Islet of Langerhans (tissue), 1 donor: Measurements from ENCODE around the gene KCNJ6.

Source experiments
- FAIRE-seq: peaks from one replicate; lab custom pipeline; 2011; peaks lifted over from hg19 to GRCh38; lab: Jason Lieb, UNC

KCNJ6 gene

GRCh38 chr21:37865156-37865555, 51.1 kb downstream of the KCNJ6 start:
- FAIRE-seq: no peak

- no peak for FAIRE-seq
Observed at GRCh38 chr21:37863842-37864241, 52.4 kb downstream of the KCNJ6 start.

- peak; percentile 97 for FAIRE-seq
Observed at GRCh38 chr21:37862536-37862935, 53.7 kb downstream of the KCNJ6 start.

DNA sequence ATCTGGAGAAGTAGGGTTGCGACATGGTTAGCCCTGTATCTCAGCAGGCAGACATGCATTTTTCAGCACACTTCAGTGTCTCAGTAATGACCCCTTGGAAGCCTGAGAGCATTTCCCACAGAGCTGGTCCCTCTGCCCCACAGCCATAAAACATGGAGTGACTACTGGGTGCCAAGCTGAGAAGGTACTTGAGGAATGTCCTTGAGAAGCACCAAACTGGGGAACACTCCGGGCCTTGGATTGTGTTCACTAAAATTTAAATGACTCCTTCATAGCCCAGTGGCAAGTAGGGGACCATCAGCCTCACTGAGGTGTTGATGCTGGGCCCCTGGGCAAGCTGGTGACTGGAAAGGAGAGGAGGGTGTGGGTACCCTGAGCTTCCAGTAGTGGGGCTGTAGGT, 54.7 kb downstream of the KCNJ6 start:
- no peak for FAIRE-seq

DNA sequence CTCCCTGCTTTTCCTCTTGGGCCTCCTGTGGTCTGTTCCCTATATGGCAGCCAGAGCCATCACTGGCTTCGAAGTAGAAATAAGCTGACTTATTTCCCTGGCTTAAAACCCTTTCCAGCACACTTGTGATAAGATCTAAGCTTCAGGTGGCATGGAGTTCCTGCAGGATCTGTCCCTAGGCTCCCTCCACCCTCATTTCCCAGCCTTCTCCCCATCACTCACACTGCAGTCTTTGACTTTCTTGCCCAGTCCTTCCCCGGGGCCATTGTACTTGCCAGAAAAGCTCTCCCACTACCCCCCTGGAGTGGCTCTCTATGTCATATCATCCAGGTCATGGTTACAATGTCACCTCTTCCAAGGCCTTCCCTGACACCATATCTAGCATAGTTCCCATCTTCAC, 55.8 kb downstream of the KCNJ6 start:
- no peak for FAIRE-seq

GRCh38 chr21:37855647-37856625, 60.3 kb downstream of the KCNJ6 start:
- no peak for FAIRE-seq

GRCh38 chr21:37855271-37855646, 61.0 kb downstream of the KCNJ6 start:
- no peak for FAIRE-seq

GRCh38 chr21:37849506-37850102, 66.7 kb downstream of the KCNJ6 start:
- FAIRE-seq: no peak

DNA sequence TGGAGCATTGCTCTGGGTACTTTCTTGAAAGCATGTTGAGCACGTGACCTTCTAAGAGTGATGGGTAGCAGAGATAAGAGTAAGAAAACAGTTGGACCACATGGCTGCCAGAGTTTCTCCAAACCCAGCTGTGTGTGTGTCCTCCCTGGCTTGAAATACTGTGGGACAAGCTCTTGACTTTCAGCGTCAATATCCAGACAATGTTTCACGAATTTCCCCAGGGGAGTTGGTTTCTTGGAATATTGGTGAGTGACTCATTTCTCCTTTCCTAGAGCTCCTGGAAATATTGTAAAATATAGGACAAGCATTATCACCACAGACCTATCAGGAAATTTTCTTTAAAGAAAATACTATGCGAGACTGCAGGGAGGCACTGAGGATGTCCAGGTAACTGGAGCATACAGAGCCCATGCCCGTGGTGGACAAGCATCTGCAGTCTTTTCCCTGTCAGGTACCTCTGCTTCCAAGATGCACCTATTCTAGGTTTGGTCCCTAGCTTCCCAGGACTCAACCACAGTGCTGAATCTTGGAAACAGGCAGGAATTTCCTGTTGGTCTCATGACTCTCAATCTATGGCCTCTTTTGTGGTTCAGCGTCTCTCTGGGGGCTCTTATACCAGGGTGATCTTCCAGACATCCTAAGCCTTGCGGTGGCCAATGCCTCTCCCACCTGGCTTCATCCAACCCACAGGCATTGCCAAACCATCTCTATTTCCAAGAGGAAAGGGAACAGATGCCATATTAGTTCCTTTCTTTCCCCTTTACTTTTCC, 67.4 kb downstream of the KCNJ6 start:
- no peak for FAIRE-seq

DNA sequence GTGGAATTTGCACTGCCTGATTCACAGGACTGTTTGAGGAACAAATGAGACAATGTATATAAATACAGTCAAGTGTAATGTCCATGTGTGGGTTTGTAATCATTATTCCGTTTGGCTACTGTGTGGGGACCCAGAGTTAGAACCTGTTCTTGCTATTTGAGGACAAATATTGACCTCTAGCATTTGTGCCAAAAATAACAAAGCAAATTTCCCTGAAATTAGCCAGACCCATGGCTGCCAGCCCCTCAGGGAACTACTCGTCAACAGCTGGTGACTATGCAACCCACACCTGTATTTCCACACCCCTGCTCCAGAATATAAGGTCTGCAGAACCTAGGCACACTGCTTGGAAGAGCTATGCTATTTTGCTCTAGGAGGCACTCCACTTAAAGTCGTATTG, 70.7 kb downstream of the KCNJ6 start:
- peak; percentile 96 for FAIRE-seq

- FAIRE-seq: no peak
Observed at GRCh38 chr21:37843191-37843590, 73.1 kb downstream of the KCNJ6 start.

GRCh38 chr21:37842163-37842919, 73.9 kb downstream of the KCNJ6 start:
- FAIRE-seq: no peak

DNA sequence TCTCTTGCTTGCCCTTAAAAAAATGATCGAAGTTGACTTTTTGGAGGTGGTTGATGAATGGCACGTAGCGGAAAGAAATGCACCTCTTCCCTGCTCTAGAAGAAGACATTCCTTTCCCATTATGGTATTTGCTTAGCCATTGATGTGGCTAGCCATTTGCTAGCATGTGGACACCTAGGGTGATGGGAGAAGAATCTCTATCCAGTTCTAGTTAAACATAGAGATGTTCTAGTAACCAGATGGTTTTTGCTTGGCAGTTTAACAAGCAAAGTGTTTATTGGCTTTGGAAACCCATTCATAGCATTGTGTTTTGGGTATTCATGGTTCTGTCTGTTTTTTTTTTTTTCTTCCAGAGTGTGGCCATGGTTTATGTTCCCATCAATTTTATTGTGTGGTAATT, 78.9 kb downstream of the KCNJ6 start:
- no peak for FAIRE-seq

GRCh38 chr21:37835481-37835880, 80.8 kb downstream of the KCNJ6 start:
- FAIRE-seq: no peak

GRCh38 chr21:37833301-37833700, 83.0 kb downstream of the KCNJ6 start:
- FAIRE-seq: no peak

- peak; percentile 90 for FAIRE-seq
Observed at GRCh38 chr21:37829447-37829846, 86.8 kb downstream of the KCNJ6 start.

DNA sequence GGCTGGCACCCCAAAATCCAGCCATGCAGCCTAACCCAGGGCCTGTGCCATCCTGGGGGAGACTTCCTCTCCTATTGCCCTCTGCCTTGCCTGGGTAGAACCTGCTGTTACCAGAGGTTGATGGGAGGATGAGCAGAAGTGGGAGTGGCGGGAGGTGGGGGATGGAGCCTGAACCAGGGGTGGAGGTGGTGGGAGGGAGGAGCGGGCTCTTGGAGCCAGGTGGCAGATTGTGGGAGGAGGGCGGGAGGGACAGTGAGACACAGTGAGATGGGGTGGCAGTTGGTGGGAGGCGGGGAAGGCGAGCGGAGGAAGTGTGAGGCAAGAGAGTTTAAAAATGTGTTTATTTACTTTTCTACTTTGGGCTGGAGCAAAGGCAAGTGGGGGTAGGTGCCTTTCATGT, 87.3 kb downstream of the KCNJ6 start:
- no peak for FAIRE-seq

- no peak for FAIRE-seq
Observed at GRCh38 chr21:37828556-37828955, 87.7 kb downstream of the KCNJ6 start.

GRCh38 chr21:37827913-37828312, 88.3 kb downstream of the KCNJ6 start:
- no peak for FAIRE-seq

GRCh38 chr21:37821786-37822450, 94.3 kb downstream of the KCNJ6 start:
- FAIRE-seq: no peak

GRCh38 chr21:37821092-37821491, 95.2 kb downstream of the KCNJ6 start:
- peak; percentile 69 for FAIRE-seq

- no peak for FAIRE-seq
Observed at GRCh38 chr21:37819372-37819771, 96.9 kb downstream of the KCNJ6 start.
